SK-N-MC (cell line): ENCODE results near the gene B4GALT2.

ENCODE experiments used
- EZH2 ChIP-seq: fragments of 200-600 bp; sonication (generic); IDR thresholded peaks from one replicate; pipeline ENCODE4 v1.6.1; 2017; ENCODE audit warnings: antibody characterized with exemption
- POLR2AphosphoS5 ChIP-seq: IDR thresholded peaks from 2 replicates; pipeline ENCODE4 v1.6.1; 2012; ENCODE audit warnings: mild to moderate bottlenecking, low read depth, low read length, borderline replicate concordance

DNA sequence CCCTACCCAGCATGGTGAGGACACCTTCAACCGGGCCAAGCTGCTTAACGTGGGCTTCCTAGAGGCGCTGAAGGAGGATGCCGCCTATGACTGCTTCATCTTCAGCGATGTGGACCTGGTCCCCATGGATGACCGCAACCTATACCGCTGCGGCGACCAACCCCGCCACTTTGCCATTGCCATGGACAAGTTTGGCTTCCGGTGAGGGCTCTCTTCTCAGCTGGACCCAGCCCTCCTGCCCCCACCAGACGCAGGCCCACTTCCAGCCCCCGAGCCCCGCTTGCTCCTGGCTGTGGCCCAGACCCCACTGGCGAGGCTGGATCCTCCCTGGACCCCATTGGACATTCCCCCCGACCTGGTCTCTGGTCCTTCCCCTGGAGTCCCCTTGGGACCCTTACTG lies 5.8 kb downstream of the B4GALT2 start:
- TF ChIP-seq EZH2 (no peak), POLR2AphosphoS5 (no peak)
